GM15510 (cell line): ENCODE results near the gene LZTS2.

ENCODE experiments used
- POLR2A ChIP-seq: IDR thresholded peaks from 3 replicates; pipeline ENCODE4 v1.6.1; 2011; ENCODE audit warnings: borderline replicate concordance; ENCODE audit not compliant: insufficient read length; ENCODE audit errors: extremely low read depth

Gene LZTS2

GRCh38 chr10:101056365-101057151, 57.0 kb downstream of the LZTS2 start:
- no peak for TF ChIP-seq POLR2A
